ENCODE measurements around the gene PGS1. TPM values are rescaled to one million over a fixed set of nuclear protein-coding genes. Genes with fewer than 3 reads are reported as not detected.

PGS1 gene
- total and polyA plus RNA-seq, 8 donors, result 42.9 to 83.6 (median 58.7) TPM

DNA sequence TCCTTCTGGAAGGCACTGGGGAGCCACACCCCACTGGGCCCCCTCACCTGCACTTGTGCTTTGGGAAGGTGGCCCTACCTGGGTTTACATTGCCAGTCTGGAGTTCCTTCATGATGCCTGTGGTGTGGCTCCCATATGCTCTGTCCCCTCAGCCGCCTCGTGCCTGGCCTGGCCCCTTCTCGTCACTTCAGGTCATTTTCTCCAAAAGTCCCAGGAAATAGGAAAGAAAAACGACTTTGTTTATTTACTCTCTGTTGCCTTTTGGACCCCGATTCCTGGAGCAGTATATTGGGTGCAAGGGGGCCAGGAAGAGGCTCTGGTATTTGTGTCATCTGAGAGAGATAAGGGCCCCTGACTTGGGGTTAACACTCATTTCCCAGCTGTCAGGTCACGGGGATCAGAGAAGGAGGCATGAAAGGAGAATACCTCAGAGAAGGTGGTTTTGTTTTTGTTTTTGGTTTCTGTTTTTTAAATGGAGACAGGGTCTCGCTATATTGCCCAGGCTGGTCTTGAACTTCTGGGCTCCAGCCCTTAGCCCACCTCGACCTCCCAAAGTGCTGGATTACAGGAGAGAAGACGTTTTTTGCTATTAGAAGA is 23.3 kb upstream of the PGS1 start:
- Histone ChIP-seq H3K9me3 (no peaks in the 10 kb centered on the region), H3K27me3 (no peaks in the 10 kb centered on the region), H3K27ac (peak overlapping the region; percentile 85 to 98), H3K4me3 (peak overlapping the region in 1 of 2 donors; percentile 96), H3K36me3 (peaks cover 0 to 55% of the 10 kb centered on the region in 2 donors), H3K4me1 (peaks cover 54 to 81% of the 10 kb centered on the region in 2 donors)
- TF ChIP-seq, protein P1, sequence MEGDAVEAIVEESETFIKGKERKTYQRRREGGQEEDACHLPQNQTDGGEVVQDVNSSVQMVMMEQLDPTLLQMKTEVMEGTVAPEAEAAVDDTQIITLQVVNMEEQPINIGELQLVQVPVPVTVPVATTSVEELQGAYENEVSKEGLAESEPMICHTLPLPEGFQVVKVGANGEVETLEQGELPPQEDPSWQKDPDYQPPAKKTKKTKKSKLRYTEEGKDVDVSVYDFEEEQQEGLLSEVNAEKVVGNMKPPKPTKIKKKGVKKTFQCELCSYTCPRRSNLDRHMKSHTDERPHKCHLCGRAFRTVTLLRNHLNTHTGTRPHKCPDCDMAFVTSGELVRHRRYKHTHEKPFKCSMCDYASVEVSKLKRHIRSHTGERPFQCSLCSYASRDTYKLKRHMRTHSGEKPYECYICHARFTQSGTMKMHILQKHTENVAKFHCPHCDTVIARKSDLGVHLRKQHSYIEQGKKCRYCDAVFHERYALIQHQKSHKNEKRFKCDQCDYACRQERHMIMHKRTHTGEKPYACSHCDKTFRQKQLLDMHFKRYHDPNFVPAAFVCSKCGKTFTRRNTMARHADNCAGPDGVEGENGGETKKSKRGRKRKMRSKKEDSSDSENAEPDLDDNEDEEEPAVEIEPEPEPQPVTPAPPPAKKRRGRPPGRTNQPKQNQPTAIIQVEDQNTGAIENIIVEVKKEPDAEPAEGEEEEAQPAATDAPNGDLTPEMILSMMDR (IDR thresholded peaks at IDR 0.05), result no peak
- ATAC-seq, result no peak
- DNase-seq, result no peak
- intact Hi-C loops (cut with DNase I), result no loop called here

DNA sequence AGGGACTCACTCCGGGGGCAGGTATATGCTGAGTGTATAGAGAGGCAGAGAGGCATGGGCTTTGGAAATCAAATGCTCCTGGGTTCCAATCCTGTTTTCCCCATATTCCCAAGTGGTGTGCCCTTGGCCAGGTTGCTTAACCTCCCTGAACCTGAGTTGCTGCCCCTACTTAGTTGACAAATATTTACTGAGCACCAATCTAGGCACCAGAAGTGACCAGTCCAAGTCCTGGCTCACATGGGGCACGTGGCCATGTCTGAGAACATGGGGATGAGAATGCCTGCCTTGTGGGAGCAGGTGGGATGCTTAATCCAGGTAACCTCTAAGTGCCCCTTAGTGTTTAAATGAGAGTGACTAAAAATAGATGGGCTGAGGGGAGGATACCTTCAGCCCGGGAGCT is 22.7 kb upstream of the PGS1 start:
- intact Hi-C loops (cut with DNase I), result no loop called here
- Histone ChIP-seq H3K36me3 (peaks cover 0 to 55% of the 10 kb centered on the region in 2 donors), H3K9me3 (no peaks in the 10 kb centered on the region), H3K27me3 (no peaks in the 10 kb centered on the region), H3K4me1 (peaks cover 58 to 80% of the 10 kb centered on the region in 2 donors), H3K4me3 (peak overlapping the region in 1 of 2 donors; percentile 96), H3K27ac (peak overlapping the region; percentile 85 to 98)
- DNase-seq (no peak), ATAC-seq (no peak)
- TF ChIP-seq, protein P1 (IDR thresholded peaks at IDR 0.05), result no peak

DNA sequence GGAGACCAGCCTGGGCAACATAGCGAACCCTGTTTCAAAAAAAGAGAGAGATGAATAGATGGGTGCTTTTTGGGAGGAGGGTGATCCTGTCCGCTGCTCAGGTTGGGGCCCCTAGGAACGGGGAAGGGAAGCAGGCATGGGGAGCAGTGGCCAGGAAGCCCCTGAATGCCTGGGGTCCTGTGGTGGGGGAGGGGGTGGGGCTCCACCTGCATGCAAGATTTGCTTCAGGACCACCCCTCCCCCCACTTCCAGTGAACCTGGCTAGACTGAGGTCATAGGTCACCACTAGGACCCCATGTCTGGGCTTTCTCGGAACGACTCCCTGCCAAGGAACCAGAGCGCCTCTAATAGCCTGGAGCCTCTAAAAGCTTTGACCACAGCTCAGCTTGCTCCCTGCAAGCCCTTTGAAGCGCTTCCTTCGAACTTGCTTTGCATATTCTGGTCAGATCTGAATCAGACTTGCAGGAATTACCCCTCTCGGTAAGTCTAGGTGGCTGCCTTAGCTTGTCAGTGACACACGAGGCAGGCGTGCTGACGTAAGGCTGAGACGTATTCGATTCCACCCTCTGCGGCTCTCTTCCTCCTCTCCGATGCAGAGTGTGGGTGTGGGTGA is 22.2 kb upstream of the PGS1 start:
- Histone ChIP-seq H3K27me3 (no peaks in the 10 kb centered on the region), H3K36me3 (peaks cover 0 to 55% of the 10 kb centered on the region in 2 donors), H3K4me1 (peaks cover 57 to 80% of the 10 kb centered on the region in 2 donors), H3K27ac (peak overlapping the region; percentile 85 to 98), H3K9me3 (no peaks in the 10 kb centered on the region), H3K4me3 (peak overlapping the region in 1 of 2 donors; percentile 96)
- TF ChIP-seq, protein P1 (IDR thresholded peaks at IDR 0.05), result no peak
- intact Hi-C loops (cut with DNase I), result no loop called here
- ATAC-seq (no peak), DNase-seq (peak in 1 of 4 donors; percentile 85)

DNA sequence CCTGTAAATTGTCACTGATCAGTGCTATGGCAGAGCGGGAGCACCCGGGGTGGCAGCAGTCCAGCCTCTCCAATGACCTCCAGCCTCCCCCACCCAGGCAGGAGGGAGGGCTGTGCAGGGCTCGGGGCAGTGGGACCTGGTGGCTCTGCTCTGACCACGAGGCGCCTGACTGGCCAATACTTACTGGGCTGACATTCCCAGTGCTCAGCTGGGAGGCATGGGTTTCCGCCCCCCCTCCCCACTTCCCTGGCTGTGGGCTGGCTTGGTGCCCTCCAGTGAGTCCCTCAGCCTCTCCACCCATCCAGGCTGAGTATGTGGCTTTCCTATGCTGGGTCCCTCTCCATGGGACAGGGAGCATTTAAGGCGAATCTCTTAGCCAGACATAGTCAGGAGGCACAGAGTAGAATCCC is 21.3 kb upstream of the PGS1 start:
- peak in 2 of 4 donors; percentile 73 to 83 for DNase-seq
- no peaks in the 10 kb centered on the region for H3K27me3 ChIP-seq
- H3K36me3 ChIP-seq, result peaks cover 0 to 55% of the 10 kb centered on the region in 2 donors
- TF ChIP-seq, protein P1 (IDR thresholded peaks at IDR 0.05), result no peak
- peak overlapping the region; percentile 95 to 98 for H3K27ac ChIP-seq
- ATAC-seq, result peak; percentile 1
- no peaks in the 10 kb centered on the region for H3K9me3 ChIP-seq
- peak overlapping the region; percentile 92 to 96 for H3K4me3 ChIP-seq
- H3K4me1 ChIP-seq, result peaks cover 47 to 74% of the 10 kb centered on the region in 2 donors
- intact Hi-C loops (cut with DNase I), result no loop called here

Data from left lung (tissue), 10 donors.